HepG2 (cell line): ENCODE data around the gene GNG7. TPM values are rescaled to one million over a fixed set of nuclear protein-coding genes. Genes with fewer than 3 reads are reported as not detected.
A peak's percentile ranks its signal among the peaks of the same experiment; 100 is the strongest.

Source experiments
- ATF7 ChIP-seq, 2 experiments: fragments of 450-650 bp in 1 of 2; sonication (generic) in 1 of 2; formaldehyde crosslinking in 1 of 2; IDR thresholded peaks; 2 replicates each; pipeline versions ENCODE4 v1.4.0 to v1.6.1; 2016 to 2020; ENCODE audit warnings: antibody characterized with exemption in 1 of 2, mild to moderate bottlenecking in 1 of 2, missing genetic modification reagents in 1 of 2
- BHLHE40 ChIP-seq: IDR thresholded peaks from 2 replicates; pipeline ENCODE4 v1.6.1; 2011; ENCODE audit warnings: low read length, improper control_type of control experiment
- GATAD2A ChIP-seq: IDR thresholded peaks from 2 replicates; pipeline ENCODE4 v1.6.1; 2016
- GTF2F1 ChIP-seq: fragments of 150-350 bp; IDR thresholded peaks from 2 replicates; pipeline ENCODE4 v1.6.1; 2014; ENCODE audit warnings: low read length
- KDM3A ChIP-seq: IDR thresholded peaks from 2 replicates; pipeline ENCODE4 v1.6.1; 2018; ENCODE audit warnings: low read depth, missing compliant biosample characterization
- KLF15 ChIP-seq: sonication (generic); formaldehyde crosslinking; IDR thresholded peaks from 2 replicates; pipeline ENCODE4 v1.8.1; 2023; ENCODE audit warnings: borderline replicate concordance, mild to moderate bottlenecking, inconsistent platforms, missing genetic modification reagents, mixed read lengths
- RCOR2 ChIP-seq: IDR thresholded peaks from 2 replicates; pipeline ENCODE4 v1.6.1; 2016; ENCODE audit warnings: missing biosample characterization, missing genetic modification reagents
- SALL2 ChIP-seq: sonication (generic); formaldehyde crosslinking; IDR thresholded peaks from 2 replicates; pipeline ENCODE4 v1.8.1; 2023; ENCODE audit warnings: mild to moderate bottlenecking, missing genetic modification reagents, inconsistent platforms
- SIX1 ChIP-seq: sonication (generic); formaldehyde crosslinking; IDR thresholded peaks from 2 replicates; pipeline ENCODE4 v1.4.0; 2020; ENCODE audit warnings: missing genetic modification reagents, borderline replicate concordance
- SRY ChIP-seq: sonication (generic); formaldehyde crosslinking; IDR thresholded peaks from 2 replicates; pipeline ENCODE4 v1.8.0; 2022; ENCODE audit warnings: mild to moderate bottlenecking, missing genetic modification reagents
- ZFP36L2 ChIP-seq: sonication (generic); formaldehyde crosslinking; IDR thresholded peaks from 2 replicates; pipeline ENCODE4 v1.4.0; 2020; ENCODE audit warnings: missing genetic modification reagents
- ZNF569 ChIP-seq: sonication (generic); formaldehyde crosslinking; IDR thresholded peaks from 2 replicates; pipeline ENCODE4 v1.5.0; 2020; ENCODE audit warnings: mild to moderate bottlenecking, missing genetic modification reagents, moderate library complexity, borderline replicate concordance
- ZNF7 ChIP-seq: IDR thresholded peaks from 2 replicates; pipeline ENCODE4 v1.6.1; 2016; ENCODE audit warnings: missing biosample characterization, missing genetic modification reagents
- ZNF761 ChIP-seq: sonication (generic); formaldehyde crosslinking; conservative IDR thresholded peaks from 2 replicates; pipeline ENCODE4 v1.4.0; 2020; ENCODE audit warnings: mild to moderate bottlenecking, missing genetic modification reagents
- ZNF772 ChIP-seq: sonication (generic); formaldehyde crosslinking; IDR thresholded peaks from 2 replicates; pipeline ENCODE4 v1.5.0; 2020; ENCODE audit warnings: mild to moderate bottlenecking, missing genetic modification reagents
- ZSCAN22 ChIP-seq: sonication (generic); formaldehyde crosslinking; IDR thresholded peaks from 2 replicates; pipeline ENCODE4 v1.4.0; 2020; ENCODE audit warnings: mild to moderate bottlenecking, missing genetic modification reagents
- ZSCAN25 ChIP-seq: sonication (generic); formaldehyde crosslinking; IDR thresholded peaks from 2 replicates; pipeline ENCODE4 v1.8.0; 2022; ENCODE audit warnings: mild to moderate bottlenecking, missing genetic modification reagents
- polyA plus RNA-seq, 8 experiments: library from polyadenylated mRNA; depleted of rRNA in 3 of 8; stranded (reverse) in 7 of 8; unstranded in 1 of 8; fragments of >200 nt; fragmentation: Illumina TruSeq in 4 of 8; extraction: Trizol in 4 of 8; gene quantifications; 2 replicates each; pipeline versions ENCODE4 v1.2.1 to v1.2.3, GENCODE V29; 2011 to 2016; ENCODE audit warnings: low read depth in 4 of 8, missing spikeins in 1 of 8, mixed read lengths in 1 of 8; ENCODE audit not compliant: insufficient read depth in 1 of 8
- total RNA-seq, 5 experiments: library from RNA; depleted of rRNA; stranded (reverse); fragments of >200 nt; fragmentation: Illumina TruSeq; extraction: Trizol; gene quantifications; 2 replicates each; pipeline ENCODE4 v1.2.3, GENCODE V29; 2016; ENCODE audit warnings: low read depth in 1 of 5
- TF ChIP-seq, protein P1 (sequence below): sonication (generic); formaldehyde crosslinking; IDR thresholded peaks from 2 replicates; pipeline ENCODE4 v1.4.0; 2020; ENCODE audit warnings: missing genetic modification reagents
- TF ChIP-seq, protein P2 (sequence below): sonication (generic); formaldehyde crosslinking; IDR thresholded peaks from 2 replicates; pipeline ENCODE4 v1.4.0; 2020; ENCODE audit warnings: mild to moderate bottlenecking, missing genetic modification reagents

GNG7 gene
- total and polyA plus RNA-seq, 2 of the 13 experiments (the other 11 are each of a cell fraction or from before 2014, with no cell fraction given) = 1.4 to 3.3 TPM

DNA sequence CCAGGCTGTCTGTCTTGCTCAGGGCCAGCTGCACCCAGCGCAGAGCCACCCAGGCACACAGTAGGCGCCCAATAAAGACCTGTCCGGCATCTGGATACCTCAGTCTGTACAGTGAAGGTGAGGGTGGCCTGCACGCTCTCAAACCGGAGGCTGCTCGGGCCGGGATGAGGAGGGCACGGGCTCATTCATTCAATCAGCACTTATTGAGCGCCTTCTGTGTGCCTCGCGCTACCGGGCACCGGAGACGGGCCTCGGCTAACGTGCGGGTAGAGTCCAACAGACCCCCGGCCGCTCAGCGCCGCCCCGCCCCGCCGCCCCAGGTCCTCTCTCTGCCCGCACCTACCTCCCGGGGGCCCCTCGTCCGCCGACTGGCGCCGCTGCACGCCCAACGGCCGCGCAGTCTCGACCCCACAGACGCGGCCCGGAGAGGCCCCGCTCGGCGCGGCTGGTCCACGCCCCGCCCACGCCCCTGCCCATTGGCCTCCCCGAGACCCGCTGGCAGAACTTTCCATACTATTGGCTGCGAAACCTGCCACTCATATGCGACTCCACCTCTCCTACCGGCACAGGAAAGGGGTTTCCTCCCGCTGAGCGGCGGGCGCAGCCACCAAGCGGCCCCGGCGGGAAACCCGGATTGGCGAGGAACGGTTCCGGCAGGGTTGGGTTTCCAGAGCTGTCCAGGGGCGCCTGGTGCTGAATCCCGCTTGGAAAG lies 37.3 kb upstream of the GNG7 start, which contains the start of gene SLC39A3 (continued):
- TF ChIP-seq KDM3A = peak; percentile 98
- TF ChIP-seq ZNF7 (CRISPR knock-in tag) = peak; percentile 71
- peak; percentile 96; the same call in 1 of the 2 replicates for TF ChIP-seq KLF15 (CRISPR knock-in tag)
- TF ChIP-seq, protein P1, sequence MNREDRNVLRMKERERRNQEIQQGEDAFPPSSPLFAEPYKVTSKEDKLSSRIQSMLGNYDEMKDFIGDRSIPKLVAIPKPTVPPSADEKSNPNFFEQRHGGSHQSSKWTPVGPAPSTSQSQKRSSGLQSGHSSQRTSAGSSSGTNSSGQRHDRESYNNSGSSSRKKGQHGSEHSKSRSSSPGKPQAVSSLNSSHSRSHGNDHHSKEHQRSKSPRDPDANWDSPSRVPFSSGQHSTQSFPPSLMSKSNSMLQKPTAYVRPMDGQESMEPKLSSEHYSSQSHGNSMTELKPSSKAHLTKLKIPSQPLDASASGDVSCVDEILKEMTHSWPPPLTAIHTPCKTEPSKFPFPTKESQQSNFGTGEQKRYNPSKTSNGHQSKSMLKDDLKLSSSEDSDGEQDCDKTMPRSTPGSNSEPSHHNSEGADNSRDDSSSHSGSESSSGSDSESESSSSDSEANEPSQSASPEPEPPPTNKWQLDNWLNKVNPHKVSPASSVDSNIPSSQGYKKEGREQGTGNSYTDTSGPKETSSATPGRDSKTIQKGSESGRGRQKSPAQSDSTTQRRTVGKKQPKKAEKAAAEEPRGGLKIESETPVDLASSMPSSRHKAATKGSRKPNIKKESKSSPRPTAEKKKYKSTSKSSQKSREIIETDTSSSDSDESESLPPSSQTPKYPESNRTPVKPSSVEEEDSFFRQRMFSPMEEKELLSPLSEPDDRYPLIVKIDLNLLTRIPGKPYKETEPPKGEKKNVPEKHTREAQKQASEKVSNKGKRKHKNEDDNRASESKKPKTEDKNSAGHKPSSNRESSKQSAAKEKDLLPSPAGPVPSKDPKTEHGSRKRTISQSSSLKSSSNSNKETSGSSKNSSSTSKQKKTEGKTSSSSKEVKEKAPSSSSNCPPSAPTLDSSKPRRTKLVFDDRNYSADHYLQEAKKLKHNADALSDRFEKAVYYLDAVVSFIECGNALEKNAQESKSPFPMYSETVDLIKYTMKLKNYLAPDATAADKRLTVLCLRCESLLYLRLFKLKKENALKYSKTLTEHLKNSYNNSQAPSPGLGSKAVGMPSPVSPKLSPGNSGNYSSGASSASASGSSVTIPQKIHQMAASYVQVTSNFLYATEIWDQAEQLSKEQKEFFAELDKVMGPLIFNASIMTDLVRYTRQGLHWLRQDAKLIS = peak; percentile 86; the same call in 1 of the 2 replicates
- peak; percentile 81 for TF ChIP-seq GATAD2A (CRISPR knock-in tag)
- TF ChIP-seq ZSCAN22 (CRISPR knock-in tag) = peak; percentile 28; the same call in 1 of the 2 replicates
- no peak for TF ChIP-seq ATF7 (IDR thresholded peaks at IDR 0.05)
- no peak for TF ChIP-seq ATF7 (CRISPR knock-in tag; IDR thresholded peaks at IDR 0.05)
- TF ChIP-seq ZNF569 (CRISPR knock-in tag) = no peak
- peak; percentile 81; the same call in 1 of the 2 replicates for TF ChIP-seq ZSCAN25 (CRISPR knock-in tag)
- TF ChIP-seq ZNF761 = peak; percentile 52; the same call in 1 of the 2 replicates
- TF ChIP-seq, protein P2, sequence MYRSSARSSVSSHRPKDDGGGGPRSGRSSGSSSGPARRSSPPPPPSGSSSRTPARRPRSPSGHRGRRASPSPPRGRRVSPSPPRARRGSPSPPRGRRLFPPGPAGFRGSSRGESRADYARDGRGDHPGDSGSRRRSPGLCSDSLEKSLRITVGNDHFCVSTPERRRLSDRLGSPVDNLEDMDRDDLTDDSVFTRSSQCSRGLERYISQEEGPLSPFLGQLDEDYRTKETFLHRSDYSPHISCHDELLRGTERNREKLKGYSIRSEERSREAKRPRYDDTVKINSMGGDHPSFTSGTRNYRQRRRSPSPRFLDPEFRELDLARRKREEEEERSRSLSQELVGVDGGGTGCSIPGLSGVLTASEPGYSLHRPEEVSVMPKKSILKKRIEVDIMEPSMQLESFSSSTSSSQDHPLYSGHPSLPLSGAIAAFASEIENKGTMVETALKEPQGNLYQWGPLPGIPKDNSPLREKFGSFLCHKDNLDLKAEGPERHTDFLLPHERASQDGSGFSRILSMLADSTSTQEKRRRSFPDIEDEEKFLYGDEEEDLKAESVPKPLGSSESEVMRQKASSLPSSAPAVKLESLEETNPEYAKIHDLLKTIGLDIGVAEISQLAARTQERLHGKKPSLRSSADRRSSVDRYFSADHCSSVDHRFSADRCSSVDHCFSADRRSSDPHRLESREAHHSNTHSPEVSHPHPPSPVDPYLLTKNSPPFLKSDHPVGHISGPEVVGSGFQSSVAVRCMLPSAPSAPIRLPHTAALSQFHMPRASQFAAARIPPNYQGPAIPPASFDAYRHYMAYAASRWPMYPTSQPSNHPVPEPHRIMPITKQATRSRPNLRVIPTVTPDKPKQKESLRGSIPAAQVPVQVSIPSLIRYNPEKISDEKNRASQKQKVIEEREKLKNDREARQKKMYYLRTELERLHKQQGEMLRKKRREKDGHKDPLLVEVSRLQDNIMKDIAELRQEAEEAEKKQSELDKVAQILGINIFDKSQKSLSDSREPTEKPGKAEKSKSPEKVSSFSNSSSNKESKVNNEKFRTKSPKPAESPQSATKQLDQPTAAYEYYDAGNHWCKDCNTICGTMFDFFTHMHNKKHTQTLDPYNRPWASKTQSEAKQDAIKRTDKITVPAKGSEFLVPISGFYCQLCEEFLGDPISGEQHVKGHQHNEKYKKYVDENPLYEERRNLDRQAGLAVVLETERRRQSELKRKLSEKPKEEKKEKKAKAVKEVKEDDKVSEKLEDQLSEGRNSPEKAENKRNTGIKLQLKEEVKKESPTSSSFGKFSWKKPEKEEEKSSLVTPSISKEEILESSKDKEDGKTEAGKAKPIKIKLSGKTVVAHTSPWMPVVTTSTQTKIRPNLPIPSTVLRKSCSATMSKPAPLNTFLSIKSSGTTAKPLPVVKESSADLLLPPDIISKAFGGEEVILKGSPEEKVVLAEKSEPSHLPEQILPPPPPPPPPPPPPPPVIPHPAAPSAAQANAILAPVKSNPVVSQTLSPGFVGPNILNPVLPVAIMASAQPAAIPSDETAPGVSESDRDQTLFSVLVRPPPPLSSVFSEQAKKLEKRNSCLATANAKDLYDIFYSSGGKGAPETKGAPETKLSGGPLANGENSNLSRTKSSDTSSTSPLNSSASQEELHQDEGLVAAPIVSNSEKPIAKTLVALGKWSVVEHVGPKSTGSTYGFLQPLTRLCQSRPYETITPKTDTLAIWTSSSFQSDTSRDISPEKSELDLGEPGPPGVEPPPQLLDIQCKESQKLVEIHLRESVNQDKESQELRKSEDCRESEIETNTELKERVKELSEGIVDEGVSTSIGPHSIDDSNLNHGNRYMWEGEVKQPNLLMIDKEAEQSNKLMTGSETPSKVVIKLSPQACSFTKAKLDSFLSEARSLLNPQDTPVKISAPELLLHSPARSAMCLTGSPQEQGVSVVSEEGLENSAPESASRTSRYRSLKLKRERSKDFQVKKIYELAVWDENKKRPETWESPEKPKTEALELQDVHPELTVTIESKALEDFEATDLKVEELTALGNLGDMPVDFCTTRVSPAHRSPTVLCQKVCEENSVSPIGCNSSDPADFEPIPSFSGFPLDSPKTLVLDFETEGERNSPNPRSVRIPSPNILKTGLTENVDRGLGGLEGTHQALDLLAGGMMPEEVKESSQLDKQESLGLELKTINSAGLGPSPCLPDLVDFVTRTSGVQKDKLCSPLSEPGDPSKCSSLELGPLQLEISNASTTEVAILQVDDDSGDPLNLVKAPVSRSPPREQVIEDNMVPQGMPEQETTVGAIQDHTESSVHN (CRISPR knock-in tag) = 0 out of 2 replicates have a peak, but pooled peaks have one; percentile 35
- TF ChIP-seq ZFP36L2 (CRISPR knock-in tag) = peak; percentile 98
- no peak for TF ChIP-seq GTF2F1
- peak; percentile 74 for TF ChIP-seq SALL2 (CRISPR knock-in tag)
- peak; percentile 97 for TF ChIP-seq ZNF772 (CRISPR knock-in tag)
- peak; percentile 97 for TF ChIP-seq SRY (CRISPR knock-in tag)
- no peak; the same call in 1 of the 2 replicates for TF ChIP-seq RCOR2 (CRISPR knock-in tag)
- TF ChIP-seq BHLHE40 = peak; percentile 7; the same call in 1 of the 2 replicates
- TF ChIP-seq SIX1 = peak; percentile 97
